ENCODE data around the gene GPR78. TPM values are rescaled to one million over a fixed set of nuclear protein-coding genes. Genes with fewer than 3 reads are reported as not detected.
"Not testable (repeated sequence)": the region's sequence is repeated elsewhere in the genome, so short reads cannot be mapped to it uniquely, and the experiment has no call there.

GPR78 gene
- polyA plus RNA-seq, 2 donors = 4.7 to 8.9 TPM

- Histone ChIP-seq H3K36me3 (ENCODE audit: control insufficient read depth in 2 of 2, insufficient read depth in 2 of 2, low read length in 1 of 2) (no peaks in the 10 kb centered on the region), H3K9me3 (ENCODE audit: control insufficient read depth in 2 of 2, insufficient read depth in 1 of 2, low read depth in 1 of 2, low read length in 1 of 2) (no peaks in the 10 kb centered on the region), H3K27me3 (ENCODE audit: control insufficient read depth in 1 of 2, insufficient read depth in 2 of 2, low read length in 2 of 2) (no peaks in the 10 kb centered on the region), H3K27ac (ENCODE audit: low read depth in 2 of 2, low read length in 1 of 2) (no peak overlapping the region), H3K4me3 (ENCODE audit: low read depth in 1 of 2, low read length in 2 of 2) (no peak overlapping the region), H3K4me1 (ENCODE audit: control insufficient read depth in 2 of 2, insufficient read depth in 2 of 2, low read length in 1 of 2) (peaks cover 0 to 3% of the 10 kb centered on the region in 2 donors)
- 70 to 75% methylated on average over 16 of the region's 16 CpGs for WGBS, 2 donors
Observed at GRCh38 chr4:8616831-8617230, 36.6 kb downstream of the GPR78 start.

- H3K9me3 ChIP-seq (ENCODE audit: control insufficient read depth in 2 of 2, insufficient read depth in 1 of 2, low read depth in 1 of 2, low read length in 1 of 2) = no peaks in the 10 kb centered on the region
- 70 to 74% methylated on average over 21 of the region's 21 CpGs for WGBS, 2 donors
Observed at GRCh38 chr4:8617486-8618040, 37.4 kb downstream of the GPR78 start.

GRCh38 chr4:8618421-8618820, 38.2 kb downstream of the GPR78 start:
- H3K27me3 ChIP-seq (ENCODE audit: control insufficient read depth in 1 of 2, insufficient read depth in 2 of 2, low read length in 2 of 2) = no peaks in the 10 kb centered on the region
- no peak overlapping the region for H3K27ac ChIP-seq (ENCODE audit: low read depth in 2 of 2, low read length in 1 of 2)
- H3K9me3 ChIP-seq (ENCODE audit: control insufficient read depth in 2 of 2, insufficient read depth in 1 of 2, low read depth in 1 of 2, low read length in 1 of 2) = no peaks in the 10 kb centered on the region
- H3K36me3 ChIP-seq (ENCODE audit: control insufficient read depth in 2 of 2, insufficient read depth in 2 of 2, low read length in 1 of 2) = no peaks in the 10 kb centered on the region
- no peak overlapping the region for H3K4me3 ChIP-seq (ENCODE audit: low read depth in 1 of 2, low read length in 2 of 2)
- H3K4me1 ChIP-seq (ENCODE audit: control insufficient read depth in 2 of 2, insufficient read depth in 2 of 2, low read length in 1 of 2) = no peaks in the 10 kb centered on the region
- whole genome bisulfite sequencing, 2 donors = 72 to 75% methylated on average over 15 of the region's 15 CpGs

More at GRCh38 chr4:8617486-8618040, 37.4 kb downstream of the GPR78 start:
- Histone ChIP-seq H3K4me1 (ENCODE audit: control insufficient read depth in 2 of 2, insufficient read depth in 2 of 2, low read length in 1 of 2) (no peaks in the 10 kb centered on the region), H3K27ac (ENCODE audit: low read depth in 2 of 2, low read length in 1 of 2) (no peak overlapping the region), H3K4me3 (ENCODE audit: low read depth in 1 of 2, low read length in 2 of 2) (no peak overlapping the region), H3K36me3 (ENCODE audit: control insufficient read depth in 2 of 2, insufficient read depth in 2 of 2, low read length in 1 of 2) (no peaks in the 10 kb centered on the region), H3K27me3 (ENCODE audit: control insufficient read depth in 1 of 2, insufficient read depth in 2 of 2, low read length in 2 of 2) (no peaks in the 10 kb centered on the region)

- Histone ChIP-seq H3K36me3 (ENCODE audit: control insufficient read depth in 2 of 2, insufficient read depth in 2 of 2, low read length in 1 of 2) (no peaks in the 10 kb centered on the region), H3K27ac (ENCODE audit: low read depth in 2 of 2, low read length in 1 of 2) (no peak overlapping the region), H3K4me1 (ENCODE audit: control insufficient read depth in 2 of 2, insufficient read depth in 2 of 2, low read length in 1 of 2) (no peaks in the 10 kb centered on the region), H3K27me3 (ENCODE audit: control insufficient read depth in 1 of 2, insufficient read depth in 2 of 2, low read length in 2 of 2) (no peaks in the 10 kb centered on the region), H3K9me3 (ENCODE audit: control insufficient read depth in 2 of 2, insufficient read depth in 1 of 2, low read depth in 1 of 2, low read length in 1 of 2) (no peaks in the 10 kb centered on the region), H3K4me3 (ENCODE audit: low read depth in 1 of 2, low read length in 2 of 2) (no peak overlapping the region)
- WGBS, 2 donors = 84 to 85% methylated on average over 27 to 28 of the region's 28 CpGs
Observed at GRCh38 chr4:8618961-8619720, 38.9 kb downstream of the GPR78 start.

- H3K36me3 ChIP-seq (ENCODE audit: control insufficient read depth in 2 of 2, insufficient read depth in 2 of 2, low read length in 1 of 2); H3K4me3 ChIP-seq (ENCODE audit: low read depth in 1 of 2, low read length in 2 of 2); H3K27me3 ChIP-seq (ENCODE audit: control insufficient read depth in 1 of 2, insufficient read depth in 2 of 2, low read length in 2 of 2); H3K27ac ChIP-seq (ENCODE audit: low read depth in 2 of 2, low read length in 1 of 2); H3K9me3 ChIP-seq (ENCODE audit: control insufficient read depth in 2 of 2, insufficient read depth in 1 of 2, low read depth in 1 of 2, low read length in 1 of 2); H3K4me1 ChIP-seq (ENCODE audit: control insufficient read depth in 2 of 2, insufficient read depth in 2 of 2, low read length in 1 of 2): not testable (repeated sequence)
- 71 to 90% methylated on average over 6 to 9 of the region's 14 CpGs for WGBS, 2 donors
Observed at GRCh38 chr4:8621135-8621534, 40.9 kb downstream of the GPR78 start.

DNA sequence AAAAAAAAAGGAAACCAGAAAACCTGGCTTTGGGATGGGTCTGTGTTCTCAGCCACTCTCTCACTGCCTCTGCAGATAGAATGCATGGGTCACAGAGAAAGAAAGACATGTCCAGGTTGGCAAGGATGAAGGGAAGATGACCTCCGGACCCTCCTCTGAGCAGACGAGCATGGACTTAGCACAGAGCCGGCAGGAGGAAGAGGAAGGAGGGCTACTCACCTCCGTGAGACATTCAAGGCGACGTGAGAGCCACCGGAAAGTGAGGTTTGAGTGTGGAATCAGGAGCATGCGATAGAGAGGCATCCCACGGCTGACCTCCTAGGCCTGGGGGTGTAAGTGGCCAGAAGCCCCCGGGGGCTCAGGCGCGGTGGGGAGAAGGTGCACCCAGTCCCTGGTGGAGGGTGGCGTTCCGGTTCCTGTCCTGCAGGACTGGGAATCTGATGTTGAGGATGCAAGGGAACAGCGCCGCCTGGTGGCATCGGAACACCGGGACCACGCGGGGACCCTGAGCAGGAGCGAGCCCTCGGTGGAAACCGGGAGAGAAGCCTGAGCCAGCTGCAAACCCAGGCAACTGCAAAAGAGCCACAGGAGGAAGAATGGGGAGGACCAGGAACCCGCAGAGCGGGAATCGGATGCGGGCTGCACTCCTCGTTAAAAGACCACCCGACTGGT, 44.5 kb downstream of the GPR78 start:
- H3K27me3 ChIP-seq (ENCODE audit: control insufficient read depth in 1 of 2, insufficient read depth in 2 of 2, low read length in 2 of 2); H3K36me3 ChIP-seq (ENCODE audit: control insufficient read depth in 2 of 2, insufficient read depth in 2 of 2, low read length in 1 of 2); H3K4me3 ChIP-seq (ENCODE audit: low read depth in 1 of 2, low read length in 2 of 2); H3K27ac ChIP-seq (ENCODE audit: low read depth in 2 of 2, low read length in 1 of 2); H3K9me3 ChIP-seq (ENCODE audit: control insufficient read depth in 2 of 2, insufficient read depth in 1 of 2, low read depth in 1 of 2, low read length in 1 of 2); H3K4me1 ChIP-seq (ENCODE audit: control insufficient read depth in 2 of 2, insufficient read depth in 2 of 2, low read length in 1 of 2): not testable (repeated sequence)
- WGBS, 2 donors = no CpG with 5 or more reads among the region's 29 CpGs

GRCh38 chr4:8630240-8630905, 50.2 kb downstream of the GPR78 start:
- H3K36me3 ChIP-seq (ENCODE audit: control insufficient read depth in 2 of 2, insufficient read depth in 2 of 2, low read length in 1 of 2); H3K27ac ChIP-seq (ENCODE audit: low read depth in 2 of 2, low read length in 1 of 2); H3K4me3 ChIP-seq (ENCODE audit: low read depth in 1 of 2, low read length in 2 of 2); H3K4me1 ChIP-seq (ENCODE audit: control insufficient read depth in 2 of 2, insufficient read depth in 2 of 2, low read length in 1 of 2); H3K9me3 ChIP-seq (ENCODE audit: control insufficient read depth in 2 of 2, insufficient read depth in 1 of 2, low read depth in 1 of 2, low read length in 1 of 2); H3K27me3 ChIP-seq (ENCODE audit: control insufficient read depth in 1 of 2, insufficient read depth in 2 of 2, low read length in 2 of 2): not testable (repeated sequence)
- no CpG with 5 or more reads among the region's 29 CpGs for WGBS, 2 donors

DNA sequence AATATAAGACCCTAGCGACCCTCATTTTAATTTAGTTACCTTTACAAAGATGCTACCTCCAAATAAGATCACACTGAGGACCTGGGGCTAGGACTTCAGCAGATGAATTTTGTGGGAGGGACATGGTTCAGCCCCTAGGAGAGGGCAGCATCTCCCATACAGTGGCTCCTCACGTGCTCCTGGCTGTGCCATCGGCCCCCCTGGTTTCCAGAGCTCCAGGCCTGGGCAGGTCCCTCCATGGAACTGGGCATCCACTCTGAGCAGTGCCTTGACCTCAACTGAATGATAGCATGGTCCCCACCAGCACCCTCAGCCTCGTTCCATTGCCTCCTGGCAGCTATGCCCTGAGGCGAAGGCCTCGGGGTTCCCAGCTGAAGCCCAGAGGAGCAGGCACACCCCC, 51.7 kb downstream of the GPR78 start:
- H3K27me3 ChIP-seq (ENCODE audit: control insufficient read depth in 1 of 2, insufficient read depth in 2 of 2, low read length in 2 of 2); H3K4me3 ChIP-seq (ENCODE audit: low read depth in 1 of 2, low read length in 2 of 2); H3K9me3 ChIP-seq (ENCODE audit: control insufficient read depth in 2 of 2, insufficient read depth in 1 of 2, low read depth in 1 of 2, low read length in 1 of 2); H3K36me3 ChIP-seq (ENCODE audit: control insufficient read depth in 2 of 2, insufficient read depth in 2 of 2, low read length in 1 of 2); H3K27ac ChIP-seq (ENCODE audit: low read depth in 2 of 2, low read length in 1 of 2); H3K4me1 ChIP-seq (ENCODE audit: control insufficient read depth in 2 of 2, insufficient read depth in 2 of 2, low read length in 1 of 2): not testable (repeated sequence)
- WGBS, 2 donors = 68 to 74% methylated on average over 2 to 3 of the region's 6 CpGs

DNA sequence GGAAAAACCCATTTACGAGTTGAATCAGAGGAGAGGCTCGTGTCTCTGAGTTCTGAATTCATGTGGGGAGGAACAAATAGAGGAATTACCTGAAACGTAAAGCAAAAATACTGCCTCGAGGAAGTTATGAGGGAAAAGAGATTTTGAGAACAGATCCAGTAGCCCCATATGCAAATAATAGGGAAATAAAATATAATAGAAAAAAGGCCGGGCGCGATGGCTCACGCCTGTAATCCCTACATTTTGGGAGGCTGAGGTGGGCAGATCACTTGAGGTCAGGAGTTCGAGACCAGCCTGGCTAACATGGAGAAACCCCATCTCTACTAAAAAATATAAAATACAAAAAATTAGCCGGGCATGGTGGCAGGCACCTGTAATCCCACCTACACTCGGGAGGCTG, 54.6 kb downstream of the GPR78 start:
- H3K36me3 ChIP-seq (ENCODE audit: control insufficient read depth in 2 of 2, insufficient read depth in 2 of 2, low read length in 1 of 2); H3K9me3 ChIP-seq (ENCODE audit: control insufficient read depth in 2 of 2, insufficient read depth in 1 of 2, low read depth in 1 of 2, low read length in 1 of 2); H3K4me1 ChIP-seq (ENCODE audit: control insufficient read depth in 2 of 2, insufficient read depth in 2 of 2, low read length in 1 of 2); H3K27me3 ChIP-seq (ENCODE audit: control insufficient read depth in 1 of 2, insufficient read depth in 2 of 2, low read length in 2 of 2); H3K27ac ChIP-seq (ENCODE audit: low read depth in 2 of 2, low read length in 1 of 2); H3K4me3 ChIP-seq (ENCODE audit: low read depth in 1 of 2, low read length in 2 of 2): not testable (repeated sequence)
- WGBS, 2 donors = 77 to 84% methylated on average over 5 to 6 of the region's 11 CpGs
